Measurements from ENCODE around the gene SMARCC2.

DNA sequence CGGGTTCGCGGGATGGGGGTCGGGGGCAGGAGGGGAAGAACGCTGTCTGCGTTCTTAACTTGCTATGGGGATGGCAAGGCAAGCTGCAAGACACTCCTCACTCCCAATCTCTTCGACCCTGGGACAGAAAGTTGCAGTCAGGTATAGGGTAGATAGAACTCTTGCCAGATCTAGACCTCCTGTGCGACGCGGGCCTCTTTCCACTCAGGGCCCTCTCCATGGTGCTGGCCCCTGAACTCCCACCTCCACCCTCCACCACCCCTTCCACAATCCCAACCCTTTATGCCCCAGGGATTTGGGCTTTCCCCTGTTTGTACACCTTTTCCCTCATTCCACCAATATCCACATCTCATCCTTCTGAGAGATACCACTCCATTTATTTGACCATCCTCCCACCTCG is 35.7 kb upstream of the SMARCC2 start:
- TF ChIP-seq, protein P1, sequence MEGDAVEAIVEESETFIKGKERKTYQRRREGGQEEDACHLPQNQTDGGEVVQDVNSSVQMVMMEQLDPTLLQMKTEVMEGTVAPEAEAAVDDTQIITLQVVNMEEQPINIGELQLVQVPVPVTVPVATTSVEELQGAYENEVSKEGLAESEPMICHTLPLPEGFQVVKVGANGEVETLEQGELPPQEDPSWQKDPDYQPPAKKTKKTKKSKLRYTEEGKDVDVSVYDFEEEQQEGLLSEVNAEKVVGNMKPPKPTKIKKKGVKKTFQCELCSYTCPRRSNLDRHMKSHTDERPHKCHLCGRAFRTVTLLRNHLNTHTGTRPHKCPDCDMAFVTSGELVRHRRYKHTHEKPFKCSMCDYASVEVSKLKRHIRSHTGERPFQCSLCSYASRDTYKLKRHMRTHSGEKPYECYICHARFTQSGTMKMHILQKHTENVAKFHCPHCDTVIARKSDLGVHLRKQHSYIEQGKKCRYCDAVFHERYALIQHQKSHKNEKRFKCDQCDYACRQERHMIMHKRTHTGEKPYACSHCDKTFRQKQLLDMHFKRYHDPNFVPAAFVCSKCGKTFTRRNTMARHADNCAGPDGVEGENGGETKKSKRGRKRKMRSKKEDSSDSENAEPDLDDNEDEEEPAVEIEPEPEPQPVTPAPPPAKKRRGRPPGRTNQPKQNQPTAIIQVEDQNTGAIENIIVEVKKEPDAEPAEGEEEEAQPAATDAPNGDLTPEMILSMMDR (IDR thresholded peaks at IDR 0.05), result no peak
- TF ChIP-seq EP300 (IDR thresholded peaks at IDR 0.05; ENCODE audit: low read depth) (no peak), POLR2A (IDR thresholded peaks at IDR 0.05) (no peak), POLR2AphosphoS5 (IDR thresholded peaks at IDR 0.05) (no peak)
